OCI-LY3 (cell line): ENCODE measurements around the gene TCTN2.

Experiments
- CTCF ChIP-seq: fragments of 200-600, 300-600 bp; sonication (generic); IDR thresholded peaks from 2 replicates; pipeline ENCODE4 v1.5.1; 2014; ENCODE audit warnings: antibody characterized with exemption, low read length, low read depth
- EZH2phosphoT487 ChIP-seq: fragments of 200-600 bp; shearing (Covaris generic); IDR thresholded peaks from 2 replicates; pipeline ENCODE4 v1.6.1; 2018; ENCODE audit warnings: antibody characterized with exemption, mixed run types, low read depth

GRCh38 chr12:123643911-123644310 is 27.0 kb upstream of the TCTN2 start:
- no peak for TF ChIP-seq CTCF
- no peak for TF ChIP-seq EZH2phosphoT487
